ENCODE measurements around the gene ADCY6. TPM values are rescaled to one million over a fixed set of nuclear protein-coding genes. Genes with fewer than 3 reads are reported as not detected.

The ADCY6 gene
- total RNA-seq, 1 donor from 2014 or later = 58.5 TPM

- no peak for DNase-seq (ENCODE audit: low spot score)
These were observed 27.4 kb upstream of the ADCY6 start for GRCh38 chr12:48816143-48816854.

- DNase-seq (ENCODE audit: low spot score) = no peak
These were observed 26.5 kb upstream of the ADCY6 start for GRCh38 chr12:48815126-48816110.

GRCh38 chr12:48814262-48815125 is 25.6 kb upstream of the ADCY6 start:
- peak; percentile 96 for DNase-seq (ENCODE audit: low spot score)

- DNase-seq (ENCODE audit: low spot score) = no peak
These were observed 24.8 kb upstream of the ADCY6 start for GRCh38 chr12:48813465-48814261.

- DNase-seq (ENCODE audit: low spot score) = no peak
These were observed 23.5 kb upstream of the ADCY6 start for GRCh38 chr12:48812389-48812788.

GRCh38 chr12:48811437-48812090 is 22.7 kb upstream of the ADCY6 start:
- no peak for DNase-seq (ENCODE audit: low spot score)

- no peak for DNase-seq (ENCODE audit: low spot score)
These were observed 22.1 kb upstream of the ADCY6 start for GRCh38 chr12:48810903-48811431.

- DNase-seq (ENCODE audit: low spot score) = no peak
These were observed 19.1 kb upstream of the ADCY6 start for GRCh38 chr12:48807981-48808380.

- DNase-seq (ENCODE audit: low spot score) = no peak
These were observed 14.8 kb upstream of the ADCY6 start for GRCh38 chr12:48803675-48804074.

- no peak for DNase-seq (ENCODE audit: low spot score)
These were observed 12.1 kb upstream of the ADCY6 start for GRCh38 chr12:48800971-48801370.

- no peak for DNase-seq (ENCODE audit: low spot score)
These were observed 11.6 kb upstream of the ADCY6 start for GRCh38 chr12:48800457-48800856.

- no peak for DNase-seq (ENCODE audit: low spot score)
These were observed 8.1 kb upstream of the ADCY6 start for GRCh38 chr12:48796976-48797375.

- DNase-seq (ENCODE audit: low spot score) = no peak
These were observed 6.9 kb upstream of the ADCY6 start for GRCh38 chr12:48795550-48796455.

GRCh38 chr12:48794870-48795269 is 6.0 kb upstream of the ADCY6 start:
- DNase-seq (ENCODE audit: low spot score) = no peak

- DNase-seq (ENCODE audit: low spot score) = no peak
These were observed 4.8 kb upstream of the ADCY6 start for GRCh38 chr12:48793696-48794095.

- DNase-seq (ENCODE audit: low spot score) = no peak
These were observed 1.0 kb upstream of the ADCY6 start for GRCh38 chr12:48789858-48790326.

GRCh38 chr12:48788524-48788853 is 400 bp downstream of the ADCY6 start:
- DNase-seq (ENCODE audit: low spot score) = no peak

GRCh38 chr12:48787791-48788523 is 932 bp downstream of the ADCY6 start:
- DNase-seq (ENCODE audit: low spot score) = no peak
